Fibroblast of villous mesenchyme (primary cell): ENCODE data around the gene OCA2. TPM values are rescaled to one million over a fixed set of nuclear protein-coding genes. Genes with fewer than 3 reads are reported as not detected.

Experiments
- DNase-seq: peaks from one replicate; pipeline ENCODE4 v3.0.0-alpha.2; 2010; ENCODE audit warnings: low read depth
- H3K4me3 ChIP-seq: 2 replicates; pipeline ENCODE4 v1.5.1; 2011; ENCODE audit warnings: low read depth, mild to moderate bottlenecking, low read length
- CTCF ChIP-seq: IDR thresholded peaks from 2 replicates; pipeline ENCODE4 v1.5.1; 2012; ENCODE audit warnings: low read depth, mild to moderate bottlenecking, low read length; ENCODE audit not compliant: insufficient read depth
- total RNA-seq: library from RNA; depleted of rRNA; stranded (reverse); fragments of >200 nt; gene quantifications from 2 replicates; pipeline ENCODE4 v1.2.3, GENCODE V29; 2012

OCA2 gene
- total RNA-seq, 1 donor = not detected

GRCh38 chr15:27807335-27807734, 291.8 kb downstream of the OCA2 start:
- TF ChIP-seq CTCF = no peak
- no peak for DNase-seq
- no peak overlapping the region for H3K4me3 ChIP-seq

GRCh38 chr15:27806396-27806795, 292.7 kb downstream of the OCA2 start:
- DNase-seq = no peak
- no peak for TF ChIP-seq CTCF
- no peak overlapping the region for H3K4me3 ChIP-seq

- DNase-seq = no peak
- H3K4me3 ChIP-seq = no peak overlapping the region
- no peak for TF ChIP-seq CTCF
These were observed 293.6 kb downstream of the OCA2 start for GRCh38 chr15:27805261-27806220.

GRCh38 chr15:27804569-27805260, 294.4 kb downstream of the OCA2 start:
- TF ChIP-seq CTCF = no peak
- no peak for DNase-seq
- H3K4me3 ChIP-seq = no peak overlapping the region

- no peak for DNase-seq
- H3K4me3 ChIP-seq = no peak overlapping the region
- no peak for TF ChIP-seq CTCF
These were observed 300.3 kb downstream of the OCA2 start for GRCh38 chr15:27798807-27799206.

- no peak for DNase-seq
- TF ChIP-seq CTCF = no peak
These were observed 301.4 kb downstream of the OCA2 start for GRCh38 chr15:27797765-27798164.

More at GRCh38 chr15:27797765-27798164, 301.4 kb downstream of the OCA2 start:
- no peak overlapping the region for H3K4me3 ChIP-seq
